OCI-LY3 (cell line): ENCODE data around the gene FAM217B.

Experiments used
- H2AFZ ChIP-seq: fragments of 200-600, 300-600 bp; shearing (Covaris generic); 2 replicates; pipeline ENCODE4 v1.6.0; 2014; ENCODE audit warnings: antibody characterized with exemption, low read depth, low read length
- H3K27ac ChIP-seq: fragments of 200-600, 300-600 bp; sonication (generic); 2 replicates; pipeline ENCODE4 v1.5.1; 2014; ENCODE audit warnings: mild to moderate bottlenecking, low read length, moderate library complexity, mixed read lengths
- H3K27me3 ChIP-seq: fragments of 200-600, 300-600 bp; sonication (generic); 2 replicates; pipeline ENCODE4 v1.6.1; 2014; ENCODE audit warnings: low read depth, low read length, mixed read lengths
- H3K36me3 ChIP-seq: fragments of 200-600, 300-600 bp; sonication (generic); replicated peaks from 2 replicates; pipeline ENCODE3; 2014; ENCODE audit warnings: low read depth, low read length, mixed read lengths
- H3K4me1 ChIP-seq: fragments of 300-600, 200-600 bp; sonication (generic); 2 replicates; pipeline ENCODE4 v1.6.1; 2014; ENCODE audit warnings: low read length, mixed read lengths
- H3K4me2 ChIP-seq: fragments of 200-600, 300-600 bp; sonication (generic); 2 replicates; pipeline ENCODE4 v1.6.1; 2014; ENCODE audit warnings: low read length, mixed read lengths
- H3K4me3 ChIP-seq: fragments of 300-600, 200-600 bp; sonication (generic); 2 replicates; pipeline ENCODE4 v1.5.1; 2014; ENCODE audit warnings: antibody characterized with exemption, mild to moderate bottlenecking, low read length, moderate library complexity
- H3K79me2 ChIP-seq: fragments of 300-600, 200-600 bp; shearing (Covaris generic); 2 replicates; pipeline ENCODE4 v1.6.1; 2014; ENCODE audit warnings: mild to moderate bottlenecking, low read length, mixed read lengths
- H3K9ac ChIP-seq: fragments of 300-600, 200-600 bp; shearing (Covaris generic); 2 replicates; pipeline ENCODE4 v1.6.0; 2014; ENCODE audit warnings: mild to moderate bottlenecking, low read length, moderate library complexity
- H3K9me3 ChIP-seq: fragments of 200-600, 300-600 bp; shearing (Covaris generic); 2 replicates; pipeline ENCODE4 v1.6.1; 2014; ENCODE audit warnings: low read length, mixed read lengths; ENCODE audit not compliant: insufficient read depth
- H4K20me1 ChIP-seq: fragments of 200-600, 300-600 bp; sonication (generic); 2 replicates; pipeline ENCODE4 v1.6.1; 2016; ENCODE audit warnings: low read length, mixed read lengths; ENCODE audit not compliant: insufficient read depth
- CTCF ChIP-seq: fragments of 200-600, 300-600 bp; sonication (generic); IDR thresholded peaks from 2 replicates; pipeline ENCODE4 v1.5.1; 2014; ENCODE audit warnings: antibody characterized with exemption, low read length, low read depth
- EZH2phosphoT487 ChIP-seq: fragments of 200-600 bp; shearing (Covaris generic); IDR thresholded peaks from 2 replicates; pipeline ENCODE4 v1.6.1; 2018; ENCODE audit warnings: antibody characterized with exemption, mixed run types, low read depth

The FAM217B gene

GRCh38 chr20:59944726-59945125 lies 4.5 kb downstream of the FAM217B start:
- Histone ChIP-seq H2AFZ (no peak overlapping the region), H3K27ac (no peak overlapping the region), H3K4me1 (peaks cover 11% of the 10 kb centered on the region), H3K27me3 (no peaks in the 10 kb centered on the region), H3K36me3 (peaks cover 17% of the 10 kb centered on the region), H3K4me2 (no peak overlapping the region), H3K9me3 (no peaks in the 10 kb centered on the region), H4K20me1 (no peaks in the 10 kb centered on the region), H3K4me3 (no peak overlapping the region), H3K9ac (no peak overlapping the region), H3K79me2 (peaks cover 9% of the 10 kb centered on the region)
- TF ChIP-seq EZH2phosphoT487 (no peak), CTCF (no peak)

DNA sequence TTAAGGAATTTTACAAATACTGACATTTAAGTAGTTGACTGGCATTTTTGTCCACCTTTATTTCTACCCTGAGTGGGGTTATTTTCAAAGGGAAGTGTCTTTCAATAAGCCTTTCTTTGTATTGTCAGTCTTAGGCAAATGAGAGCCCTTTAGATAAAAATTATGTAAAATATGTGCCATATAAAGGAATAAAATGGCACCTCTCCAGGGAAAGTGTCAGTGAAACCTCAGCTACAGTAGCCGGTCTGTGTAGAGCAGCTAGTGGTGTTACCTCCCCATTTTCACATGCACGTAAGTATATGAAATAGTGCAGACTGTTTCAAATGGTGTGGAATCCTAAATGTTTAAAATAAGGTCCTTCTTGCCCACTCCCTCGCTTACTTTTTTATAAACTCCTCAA lies 5.0 kb downstream of the FAM217B start:
- no peak for TF ChIP-seq CTCF
- no peak for TF ChIP-seq EZH2phosphoT487
- Histone ChIP-seq H3K9ac (no peak overlapping the region), H3K4me3 (no peak overlapping the region), H3K9me3 (no peaks in the 10 kb centered on the region), H3K79me2 (peaks cover 9% of the 10 kb centered on the region), H3K4me2 (no peak overlapping the region), H3K4me1 (peaks cover 11% of the 10 kb centered on the region), H3K36me3 (peaks cover 17% of the 10 kb centered on the region), H3K27me3 (no peaks in the 10 kb centered on the region), H3K27ac (no peak overlapping the region), H2AFZ (no peak overlapping the region), H4K20me1 (no peaks in the 10 kb centered on the region)

DNA sequence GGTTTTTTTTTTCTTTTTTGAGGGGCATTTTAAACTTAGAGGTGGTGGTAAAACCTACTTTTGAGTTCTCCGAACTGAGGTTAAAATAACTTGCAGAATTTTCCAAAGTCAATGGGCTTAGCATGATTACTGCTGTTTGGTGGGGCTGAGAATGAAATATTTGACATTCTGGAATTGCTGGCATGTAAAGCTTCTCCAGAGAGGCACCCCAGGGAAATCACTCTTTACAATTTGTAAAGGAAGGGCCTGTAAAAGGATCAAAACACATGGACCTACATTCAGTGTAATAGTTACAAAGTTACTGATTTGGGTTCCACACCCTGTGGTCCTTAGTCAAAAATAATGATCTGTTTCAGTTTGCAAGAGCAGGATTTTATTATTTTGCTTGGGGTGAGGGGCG lies 5.5 kb downstream of the FAM217B start:
- Histone ChIP-seq H3K9ac (no peak overlapping the region), H3K79me2 (peaks cover 9% of the 10 kb centered on the region), H3K9me3 (no peaks in the 10 kb centered on the region), H2AFZ (no peak overlapping the region), H3K4me1 (peaks cover 11% of the 10 kb centered on the region), H3K27ac (no peak overlapping the region), H3K36me3 (peaks cover 17% of the 10 kb centered on the region), H4K20me1 (no peaks in the 10 kb centered on the region), H3K4me3 (no peak overlapping the region), H3K27me3 (no peaks in the 10 kb centered on the region), H3K4me2 (no peak overlapping the region)
- no peak for TF ChIP-seq CTCF
- TF ChIP-seq EZH2phosphoT487 = no peak

DNA sequence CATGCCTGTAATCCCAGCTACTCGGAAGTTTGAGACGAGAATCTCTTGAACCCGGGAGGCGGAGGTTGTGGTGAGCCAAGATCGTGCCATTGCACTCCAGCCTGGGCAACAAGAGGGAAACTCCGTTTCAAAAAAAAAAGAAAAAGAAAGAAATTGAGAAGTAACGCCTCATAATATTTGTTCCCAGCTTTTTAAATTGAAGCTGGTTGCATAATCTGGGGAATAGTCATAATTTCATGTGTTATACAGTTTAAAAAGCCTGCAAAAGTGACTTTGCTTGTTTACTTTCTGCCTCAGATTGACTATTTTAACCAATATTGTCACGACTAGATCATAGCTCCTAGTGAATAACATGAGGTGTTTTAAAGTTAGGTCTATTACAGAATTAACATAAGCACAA lies 7.2 kb downstream of the FAM217B start:
- H3K4me2 ChIP-seq = no peak overlapping the region
- no peak overlapping the region for H3K9ac ChIP-seq
- TF ChIP-seq EZH2phosphoT487 = no peak
- TF ChIP-seq CTCF = no peak
- no peaks in the 10 kb centered on the region for H3K79me2 ChIP-seq
- H3K27ac ChIP-seq = no peak overlapping the region
- no peaks in the 10 kb centered on the region for H3K9me3 ChIP-seq
- H3K36me3 ChIP-seq = peaks cover 17% of the 10 kb centered on the region
- 0 out of 2 replicates have a peak, but pooled peaks cover 3% of the 10 kb centered on the region for H3K4me1 ChIP-seq
- no peaks in the 10 kb centered on the region for H4K20me1 ChIP-seq
- H3K4me3 ChIP-seq = no peak overlapping the region
- no peak overlapping the region for H2AFZ ChIP-seq
- H3K27me3 ChIP-seq = no peaks in the 10 kb centered on the region
